ENCODE data around the gene PLB1. TPM values are rescaled to one million over a fixed set of nuclear protein-coding genes. Genes with fewer than 3 reads are reported as not detected.

PLB1 gene
- total RNA-seq, 2 donors from 2014 or later = 1.0 to 12.9 TPM

DNA sequence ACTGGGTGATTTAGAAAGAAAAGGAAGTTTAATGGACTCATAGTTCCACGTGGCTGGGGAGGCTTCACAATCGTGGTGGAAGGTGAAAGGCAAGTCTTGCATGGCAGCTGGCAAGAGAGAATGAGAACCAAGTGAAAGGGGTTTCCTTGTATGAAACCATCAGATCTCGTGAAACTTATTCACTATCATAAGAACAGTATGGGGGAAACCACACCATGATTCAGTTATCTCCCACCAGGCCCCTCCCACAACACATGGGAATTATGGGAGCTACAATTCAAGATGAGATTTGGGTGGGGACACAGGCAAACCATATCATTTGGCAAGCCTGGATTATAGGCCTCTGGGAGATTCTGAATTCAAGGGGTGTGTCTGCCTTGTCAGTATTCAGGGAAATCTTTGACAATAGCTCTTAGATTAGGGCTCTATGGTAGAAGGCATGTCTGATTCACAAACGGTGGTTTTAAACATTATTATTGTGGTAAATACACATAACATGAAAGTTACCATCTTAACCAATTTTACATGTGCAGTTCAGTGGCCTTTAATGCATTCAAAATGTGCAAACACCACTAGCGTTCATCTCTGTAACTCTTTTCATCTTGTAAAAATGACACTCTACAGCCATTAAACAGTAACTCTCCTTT is 15.3 kb upstream of the PLB1 start:
- ATAC-seq (no peak), DNase-seq (no peak)
- intact Hi-C loops (cut with DNase I) = no loop called here
- Histone ChIP-seq H3K27ac (no peak overlapping the region), H3K36me3 (replicated peaks in 1 of 2; ENCODE audit: insufficient read depth in 1 of 2, low read depth in 2 of 2) (no peaks in the 10 kb centered on the region), H3K4me3 (no peak overlapping the region), H3K27me3 (no peaks in the 10 kb centered on the region), H3K9me3 (no peaks in the 10 kb centered on the region), H3K4me1 (peaks cover 6% of the 10 kb centered on the region)
- TF ChIP-seq, protein P1, sequence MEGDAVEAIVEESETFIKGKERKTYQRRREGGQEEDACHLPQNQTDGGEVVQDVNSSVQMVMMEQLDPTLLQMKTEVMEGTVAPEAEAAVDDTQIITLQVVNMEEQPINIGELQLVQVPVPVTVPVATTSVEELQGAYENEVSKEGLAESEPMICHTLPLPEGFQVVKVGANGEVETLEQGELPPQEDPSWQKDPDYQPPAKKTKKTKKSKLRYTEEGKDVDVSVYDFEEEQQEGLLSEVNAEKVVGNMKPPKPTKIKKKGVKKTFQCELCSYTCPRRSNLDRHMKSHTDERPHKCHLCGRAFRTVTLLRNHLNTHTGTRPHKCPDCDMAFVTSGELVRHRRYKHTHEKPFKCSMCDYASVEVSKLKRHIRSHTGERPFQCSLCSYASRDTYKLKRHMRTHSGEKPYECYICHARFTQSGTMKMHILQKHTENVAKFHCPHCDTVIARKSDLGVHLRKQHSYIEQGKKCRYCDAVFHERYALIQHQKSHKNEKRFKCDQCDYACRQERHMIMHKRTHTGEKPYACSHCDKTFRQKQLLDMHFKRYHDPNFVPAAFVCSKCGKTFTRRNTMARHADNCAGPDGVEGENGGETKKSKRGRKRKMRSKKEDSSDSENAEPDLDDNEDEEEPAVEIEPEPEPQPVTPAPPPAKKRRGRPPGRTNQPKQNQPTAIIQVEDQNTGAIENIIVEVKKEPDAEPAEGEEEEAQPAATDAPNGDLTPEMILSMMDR (IDR thresholded peaks at IDR 0.05) = no peak
- TF ChIP-seq POLR2A (IDR thresholded peaks at IDR 0.05) = no peak
- WGBS, 2 donors = 77 to 79% methylated on average over 5 of the region's 5 CpGs

DNA sequence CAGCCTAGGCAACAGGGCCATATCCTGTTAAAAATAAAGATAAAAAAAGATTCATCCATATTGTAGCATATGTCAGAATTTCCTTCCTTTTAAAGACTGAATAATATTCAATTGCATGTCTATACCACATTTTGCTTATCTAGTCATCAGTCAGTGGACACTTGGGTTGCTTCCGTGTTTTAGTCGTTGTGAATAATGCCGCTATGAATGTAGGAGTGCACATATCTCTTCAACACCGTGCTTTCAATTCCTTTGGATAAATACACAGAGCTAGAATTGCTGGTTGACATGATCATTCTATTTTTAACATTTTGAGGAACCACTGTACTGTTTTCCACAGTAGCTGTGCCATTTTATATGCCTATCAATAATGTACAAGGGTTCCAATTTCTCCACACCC is 14.0 kb upstream of the PLB1 start:
- DNase-seq = no peak
- no peak for TF ChIP-seq POLR2A (IDR thresholded peaks at IDR 0.05)
- TF ChIP-seq, protein P1 (IDR thresholded peaks at IDR 0.05) = no peak
- ATAC-seq = no peak
- 69 to 74% methylated on average over 4 of the region's 4 CpGs for WGBS, 2 donors
- Histone ChIP-seq H3K4me3 (no peak overlapping the region), H3K27ac (no peak overlapping the region), H3K36me3 (replicated peaks in 1 of 2; ENCODE audit: insufficient read depth in 1 of 2, low read depth in 2 of 2) (no peaks in the 10 kb centered on the region), H3K9me3 (no peaks in the 10 kb centered on the region), H3K27me3 (no peaks in the 10 kb centered on the region), H3K4me1 (peaks cover 6% of the 10 kb centered on the region)
- intact Hi-C loops (cut with DNase I) = no loop called here

DNA sequence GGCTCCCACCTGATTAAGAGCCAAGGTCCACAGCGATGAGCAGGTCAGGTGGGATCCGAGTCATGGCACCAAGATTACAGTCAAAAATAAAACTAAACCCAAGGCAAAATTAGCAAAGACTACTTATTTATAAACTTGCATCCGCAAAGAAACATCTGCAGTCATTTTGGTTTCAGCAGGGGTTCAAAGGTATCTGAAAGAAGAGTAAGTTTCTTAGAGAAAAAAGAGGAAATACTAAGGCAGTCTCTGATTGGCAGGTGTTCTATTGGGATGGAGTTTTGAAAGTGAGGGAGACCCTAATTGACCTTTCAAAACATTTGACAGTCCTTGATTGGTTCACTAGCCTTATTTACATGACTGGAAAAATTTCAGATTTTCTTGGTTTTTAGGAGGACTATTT is 11.0 kb upstream of the PLB1 start:
- TF ChIP-seq, protein P1 (IDR thresholded peaks at IDR 0.05) = no peak
- no peak for TF ChIP-seq POLR2A (IDR thresholded peaks at IDR 0.05)
- no peak overlapping the region for H3K27ac ChIP-seq
- H3K36me3 ChIP-seq (replicated peaks in 1 of 2; ENCODE audit: insufficient read depth in 1 of 2, low read depth in 2 of 2) = no peaks in the 10 kb centered on the region
- ATAC-seq = no peak
- no peaks in the 10 kb centered on the region for H3K27me3 ChIP-seq
- WGBS, 2 donors = 89 to 97% methylated on average over 3 of the region's 3 CpGs
- DNase-seq = no peak
- H3K4me1 ChIP-seq = peaks cover 4% of the 10 kb centered on the region
- H3K4me3 ChIP-seq = no peak overlapping the region
- no peaks in the 10 kb centered on the region for H3K9me3 ChIP-seq
- intact Hi-C loops (cut with DNase I) = no loop called here

DNA sequence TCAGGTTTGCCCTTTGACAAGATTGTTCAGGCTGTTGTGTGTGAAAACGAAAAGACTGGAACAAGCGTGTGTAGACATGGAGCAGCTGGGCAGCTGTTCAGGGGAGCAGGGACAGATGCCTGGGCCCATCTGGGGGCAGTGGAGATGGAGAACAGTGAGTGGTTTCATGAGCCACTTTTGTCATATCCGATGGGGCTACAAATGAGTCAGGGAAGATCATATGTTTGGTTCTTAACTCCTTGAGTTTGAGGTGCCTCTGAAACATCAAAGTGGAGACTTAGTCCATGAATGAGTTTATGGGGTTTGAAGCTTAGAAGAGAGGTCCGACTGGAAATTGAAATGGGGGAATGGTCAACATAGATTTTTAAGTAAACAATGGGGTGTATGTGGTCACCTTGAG is 9.3 kb upstream of the PLB1 start:
- ATAC-seq (no peak), DNase-seq (no peak)
- Histone ChIP-seq H3K27ac (no peak overlapping the region), H3K9me3 (no peaks in the 10 kb centered on the region), H3K4me1 (no peaks in the 10 kb centered on the region), H3K4me3 (no peak overlapping the region), H3K27me3 (no peaks in the 10 kb centered on the region), H3K36me3 (replicated peaks in 1 of 2; ENCODE audit: insufficient read depth in 1 of 2, low read depth in 2 of 2) (no peaks in the 10 kb centered on the region)
- WGBS, 2 donors = 78 to 80% methylated on average over 4 of the region's 4 CpGs
- intact Hi-C loops (cut with DNase I) = no loop called here
- TF ChIP-seq, protein P1 (IDR thresholded peaks at IDR 0.05) = no peak
- TF ChIP-seq POLR2A (IDR thresholded peaks at IDR 0.05) = no peak

DNA sequence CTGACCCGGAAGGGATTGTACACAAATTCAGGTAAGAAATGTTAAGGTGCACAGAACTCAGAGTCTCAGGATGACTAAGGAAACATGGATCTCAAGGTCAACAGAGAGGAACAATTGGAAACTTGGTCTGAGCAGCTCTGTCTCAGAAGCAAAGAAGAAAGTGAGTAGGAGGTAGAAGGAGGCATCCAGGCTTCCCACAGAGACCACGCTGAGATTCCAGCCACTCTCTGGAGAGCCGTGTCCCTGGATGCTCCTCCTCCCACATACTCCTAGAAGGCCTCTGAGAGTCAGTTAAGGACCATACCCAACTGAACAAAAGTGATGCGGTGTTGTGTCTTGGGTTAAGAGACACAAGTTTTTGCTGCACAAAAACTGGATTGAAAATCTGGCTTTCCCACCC is 8.6 kb upstream of the PLB1 start:
- ATAC-seq = no peak
- H3K36me3 ChIP-seq (replicated peaks in 1 of 2; ENCODE audit: insufficient read depth in 1 of 2, low read depth in 2 of 2) = no peaks in the 10 kb centered on the region
- no peaks in the 10 kb centered on the region for H3K4me1 ChIP-seq
- H3K27me3 ChIP-seq = no peaks in the 10 kb centered on the region
- TF ChIP-seq, protein P1 (IDR thresholded peaks at IDR 0.05) = no peak
- no peak for TF ChIP-seq POLR2A (IDR thresholded peaks at IDR 0.05)
- H3K4me3 ChIP-seq = no peak overlapping the region
- no peak overlapping the region for H3K27ac ChIP-seq
- no peaks in the 10 kb centered on the region for H3K9me3 ChIP-seq
- 75 to 85% methylated on average over 4 of the region's 4 CpGs for WGBS, 2 donors
- intact Hi-C loops (cut with DNase I) = no loop called here
- DNase-seq = no peak
